ENCODE data around the gene PPP1R13B.

GRCh38 chr14:103692159-103692558 lies 155.2 kb downstream of the PPP1R13B start:
- TF ChIP-seq, protein P1, sequence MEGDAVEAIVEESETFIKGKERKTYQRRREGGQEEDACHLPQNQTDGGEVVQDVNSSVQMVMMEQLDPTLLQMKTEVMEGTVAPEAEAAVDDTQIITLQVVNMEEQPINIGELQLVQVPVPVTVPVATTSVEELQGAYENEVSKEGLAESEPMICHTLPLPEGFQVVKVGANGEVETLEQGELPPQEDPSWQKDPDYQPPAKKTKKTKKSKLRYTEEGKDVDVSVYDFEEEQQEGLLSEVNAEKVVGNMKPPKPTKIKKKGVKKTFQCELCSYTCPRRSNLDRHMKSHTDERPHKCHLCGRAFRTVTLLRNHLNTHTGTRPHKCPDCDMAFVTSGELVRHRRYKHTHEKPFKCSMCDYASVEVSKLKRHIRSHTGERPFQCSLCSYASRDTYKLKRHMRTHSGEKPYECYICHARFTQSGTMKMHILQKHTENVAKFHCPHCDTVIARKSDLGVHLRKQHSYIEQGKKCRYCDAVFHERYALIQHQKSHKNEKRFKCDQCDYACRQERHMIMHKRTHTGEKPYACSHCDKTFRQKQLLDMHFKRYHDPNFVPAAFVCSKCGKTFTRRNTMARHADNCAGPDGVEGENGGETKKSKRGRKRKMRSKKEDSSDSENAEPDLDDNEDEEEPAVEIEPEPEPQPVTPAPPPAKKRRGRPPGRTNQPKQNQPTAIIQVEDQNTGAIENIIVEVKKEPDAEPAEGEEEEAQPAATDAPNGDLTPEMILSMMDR (IDR thresholded peaks at IDR 0.05), result no peak
- no peak for TF ChIP-seq POLR2A (IDR thresholded peaks at IDR 0.05)

Data from heart left ventricle (tissue), 13 donors.